IPS-11a (cell line): ENCODE results near the gene TK2.
"Not testable (repeated sequence)": the region's sequence is repeated elsewhere in the genome, so short reads cannot be mapped to it uniquely, and the experiment has no call there.

Experiments used
- H3K4me3 ChIP-seq: one replicate; pipeline ENCODE4 v1.5.1; 2013; ENCODE audit warnings: low read depth, low read length, control low read depth

Gene TK2

GRCh38 chr16:66549284-66550131, at the start of gene TK2:
Gene TK2, minus strand, starts transcription at chr16:66550122. Its CDS starts 61 bp downstream, at chr16:66550061.
- H3K4me3 ChIP-seq = peak within 1 kb of the TSS; percentile 28

DNA sequence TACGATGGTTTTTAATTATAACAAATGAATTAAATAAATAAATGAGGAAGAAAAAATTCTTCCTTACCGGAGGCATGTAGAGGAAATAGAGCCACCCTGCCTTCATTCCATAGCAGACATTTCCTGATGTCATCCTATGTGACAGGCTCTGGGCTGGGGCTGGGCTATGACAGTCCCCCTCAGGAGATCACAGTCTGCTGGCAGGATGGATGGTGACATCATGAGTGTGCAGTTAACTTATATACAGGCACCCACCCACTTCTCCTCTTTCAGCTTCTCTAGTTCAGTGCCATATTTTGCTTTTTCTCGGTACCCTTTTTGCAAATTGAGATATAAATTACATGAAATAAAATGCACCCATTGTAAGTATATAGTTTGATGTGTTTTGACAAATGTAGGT, 48.2 kb upstream of the TK2 start:
- no peak overlapping the region for H3K4me3 ChIP-seq

DNA sequence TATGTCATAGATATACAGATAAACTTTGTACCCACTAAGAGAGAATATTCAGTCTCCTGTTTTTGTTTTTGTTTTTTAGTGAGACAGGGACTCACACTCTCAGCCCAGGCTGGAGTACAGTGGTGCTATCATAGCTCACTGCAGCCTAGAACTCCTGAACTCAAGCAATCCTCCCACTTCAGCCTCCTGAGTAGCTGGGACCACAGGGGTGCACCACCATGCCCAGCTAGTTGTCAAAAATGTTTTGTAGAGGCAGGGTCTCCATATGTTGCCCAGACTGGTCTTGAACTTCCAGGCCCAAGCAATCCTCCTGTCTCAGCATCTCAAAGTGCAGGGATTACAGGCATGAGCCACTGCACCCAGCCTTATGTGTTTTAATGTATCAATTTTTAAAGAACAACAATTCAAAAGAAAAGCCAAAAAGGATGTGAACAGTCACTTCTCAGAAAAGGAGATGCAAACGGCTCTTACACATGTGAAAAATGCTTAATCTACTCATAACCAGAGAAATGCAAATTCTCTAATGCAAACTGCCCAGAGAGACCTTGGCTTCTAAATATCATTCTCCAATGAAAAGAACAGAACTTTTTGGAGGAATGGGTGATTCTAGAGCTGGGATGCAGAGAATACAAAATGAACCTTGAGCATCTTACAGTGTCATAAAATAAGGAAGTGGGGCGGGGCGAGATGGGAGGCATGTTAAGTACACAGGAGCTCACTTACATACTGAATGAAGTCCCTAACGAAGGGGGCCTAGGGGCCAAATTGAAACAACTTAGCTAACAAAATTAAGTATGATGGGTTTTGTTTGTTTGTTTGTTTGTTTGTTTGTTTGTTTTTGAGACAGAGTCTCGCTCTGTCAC, 47.3 kb upstream of the TK2 start:
- no peak overlapping the region for H3K4me3 ChIP-seq

DNA sequence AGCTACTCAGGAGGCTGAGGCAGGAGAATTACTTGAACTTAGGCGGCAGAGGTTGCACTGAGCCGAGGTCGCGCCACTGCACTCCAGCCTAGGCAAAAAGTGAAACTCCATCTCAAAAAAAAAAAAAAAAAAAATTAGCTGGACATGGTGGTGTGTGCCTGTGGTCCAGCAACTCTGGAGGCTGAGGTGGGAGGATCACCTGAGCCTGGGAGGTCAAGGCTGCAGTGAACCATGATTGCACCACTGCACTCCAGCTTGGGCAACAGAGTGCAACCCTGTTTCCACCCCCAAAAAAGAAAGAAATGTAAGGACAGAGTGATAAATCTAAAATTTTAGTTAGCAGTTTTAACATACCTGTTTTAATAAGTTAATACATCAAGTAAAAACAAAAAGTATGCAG, 46.6 kb upstream of the TK2 start:
- H3K4me3 ChIP-seq = not testable (repeated sequence)

GRCh38 chr16:66594739-66595138, 44.8 kb upstream of the TK2 start:
- H3K4me3 ChIP-seq = no peak overlapping the region

DNA sequence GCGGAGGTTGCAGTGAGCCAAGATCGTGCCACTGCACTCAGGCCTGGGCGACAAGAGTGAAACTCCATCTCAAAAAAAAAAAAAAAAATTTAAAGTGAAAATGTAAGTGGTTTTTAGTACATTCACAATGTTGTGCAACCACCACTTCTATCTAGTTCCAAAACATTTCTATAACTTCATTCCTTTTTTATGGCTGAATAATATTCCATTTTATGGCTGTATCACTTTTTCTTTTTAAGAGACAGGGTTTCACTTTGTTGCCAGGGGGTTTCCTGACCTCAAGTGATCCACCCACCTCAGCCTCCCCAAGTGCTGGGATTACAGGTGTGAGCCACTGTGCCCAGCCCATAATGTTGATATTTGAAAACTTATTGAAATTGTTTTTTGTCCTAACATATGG, 42.9 kb upstream of the TK2 start:
- H3K4me3 ChIP-seq = no peak overlapping the region

GRCh38 chr16:66592241-66592640, 42.3 kb upstream of the TK2 start:
- no peak overlapping the region for H3K4me3 ChIP-seq

DNA sequence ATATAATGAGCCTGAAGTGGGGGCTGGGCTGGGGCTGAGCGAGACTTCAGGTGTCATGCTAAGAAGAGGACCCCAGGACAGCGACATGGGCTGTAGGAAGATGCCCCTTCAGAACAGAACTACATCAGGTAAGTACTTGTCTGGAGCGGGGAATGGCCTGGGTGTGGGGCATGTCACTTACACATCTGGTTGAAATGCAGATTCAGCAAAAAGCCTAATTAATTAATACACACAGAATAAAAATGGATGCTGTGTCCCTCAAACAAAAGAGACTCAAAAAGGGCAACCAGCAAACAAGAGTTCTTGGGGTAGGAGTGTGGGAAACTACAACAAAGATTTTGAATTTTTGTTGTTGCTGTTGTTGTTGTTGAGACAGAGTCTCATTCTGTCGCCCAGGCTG, 41.1 kb upstream of the TK2 start:
- H3K4me3 ChIP-seq = no peak overlapping the region

DNA sequence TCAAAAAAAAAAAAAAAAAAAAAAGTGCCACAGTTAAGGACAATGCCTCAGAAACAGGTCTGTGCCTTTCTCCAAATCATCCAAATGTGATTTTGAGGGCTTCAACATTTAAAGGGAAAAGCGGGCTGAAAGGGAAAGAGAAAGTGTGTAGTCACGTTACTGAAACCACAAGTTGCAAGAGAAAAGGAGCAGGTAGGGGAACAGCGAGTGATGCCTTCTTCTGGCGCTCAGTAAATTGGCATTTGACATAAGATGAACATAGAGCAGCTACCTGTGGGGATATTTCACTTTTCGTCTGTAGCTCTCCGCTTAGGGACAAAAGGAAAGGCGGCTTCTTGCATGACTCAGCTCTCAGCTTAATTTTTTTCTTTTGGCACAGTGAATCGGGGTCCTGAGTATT, 40.4 kb upstream of the TK2 start:
- H3K4me3 ChIP-seq = no peak overlapping the region

- H3K4me3 ChIP-seq = no peak overlapping the region
These were observed 39.2 kb upstream of the TK2 start for GRCh38 chr16:66588981-66589713.

DNA sequence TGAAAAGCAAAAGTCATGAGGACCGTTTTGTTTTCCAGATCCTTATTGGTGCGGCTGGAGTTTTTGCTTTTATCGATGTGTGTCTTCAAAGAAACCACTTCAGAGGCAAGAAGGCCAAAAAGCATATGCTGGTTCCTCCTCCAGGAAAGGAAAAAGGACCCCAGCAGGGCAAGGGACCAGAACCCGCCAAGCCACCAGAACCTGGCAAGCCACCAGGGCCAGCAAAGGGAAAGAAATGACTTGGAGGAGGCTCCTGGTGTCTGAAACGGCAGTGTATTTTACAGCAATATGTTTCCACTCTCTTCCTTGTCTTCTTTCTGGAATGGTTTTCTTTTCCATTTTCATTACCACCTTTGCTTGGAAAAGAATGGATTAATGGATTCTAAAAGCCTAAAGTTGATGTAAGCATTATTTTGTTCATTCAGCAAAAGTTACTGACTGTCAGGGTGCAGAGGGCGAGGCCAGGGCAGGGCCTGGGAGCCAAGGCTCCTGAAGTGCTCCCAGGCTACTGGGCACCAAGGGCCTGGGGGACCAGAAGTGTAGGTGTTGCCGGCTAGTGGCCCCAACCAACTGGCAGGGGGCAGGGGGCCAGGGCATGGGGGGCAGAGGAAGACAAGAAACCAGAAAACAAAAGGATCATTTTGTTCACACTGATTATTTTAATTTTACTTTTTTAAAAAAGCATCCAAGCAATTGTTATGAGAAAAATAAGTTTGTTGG, 38.1 kb upstream of the TK2 start:
- H3K4me3 ChIP-seq = no peak overlapping the region

GRCh38 chr16:66585481-66586239, 35.7 kb upstream of the TK2 start:
- H3K4me3 ChIP-seq = no peak overlapping the region

DNA sequence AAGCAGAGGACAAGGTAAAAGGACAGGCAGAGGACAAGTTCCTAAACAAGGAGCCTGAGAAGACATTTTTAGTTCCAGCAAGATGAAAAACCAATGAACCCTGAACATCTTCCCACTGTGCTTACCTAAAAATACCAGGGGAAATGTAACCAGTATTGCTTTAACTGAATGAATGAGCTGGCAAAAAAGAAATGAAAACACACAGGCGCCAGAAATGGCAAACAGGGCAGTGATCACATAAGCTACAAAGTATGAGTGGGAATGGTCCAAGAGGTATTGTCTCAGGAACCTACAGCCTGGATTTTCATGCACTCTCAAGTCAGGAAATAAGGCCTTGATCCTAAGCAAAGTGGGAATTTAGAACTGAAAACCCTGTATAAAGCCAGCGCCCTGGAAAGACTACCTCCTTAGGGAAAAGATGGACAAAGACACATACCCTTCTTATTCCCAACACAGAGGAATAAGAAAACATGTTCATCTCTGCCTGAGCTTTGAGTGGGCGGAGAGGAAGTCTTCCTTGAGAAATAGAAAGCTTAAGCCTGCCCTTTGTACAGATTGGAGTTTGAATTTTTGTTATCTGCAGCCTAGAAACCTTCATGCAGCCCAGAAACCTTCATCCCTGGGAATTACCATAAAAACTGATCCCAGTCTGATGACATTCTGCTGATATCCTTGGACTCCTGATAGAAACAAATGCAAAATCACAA, 31.5 kb upstream of the TK2 start:
- no peak overlapping the region for H3K4me3 ChIP-seq

- H3K4me3 ChIP-seq = no peak overlapping the region
These were observed 30.8 kb upstream of the TK2 start for GRCh38 chr16:66580605-66581209.

GRCh38 chr16:66578651-66579531, 29.0 kb upstream of the TK2 start, which contains the start of gene CMTM2:
Gene CMTM2, plus strand, starts transcription at chr16:66579463. Its CDS starts 145 bp downstream, at chr16:66579608.
- no peak within 1 kb of the TSS for H3K4me3 ChIP-seq

- no peak overlapping the region for H3K4me3 ChIP-seq
These were observed 26.4 kb upstream of the TK2 start for GRCh38 chr16:66576296-66576695.

- H3K4me3 ChIP-seq = no peak overlapping the region
These were observed 25.1 kb upstream of the TK2 start for GRCh38 chr16:66575060-66575459.

- no peak overlapping the region for H3K4me3 ChIP-seq
These were observed 24.6 kb upstream of the TK2 start for GRCh38 chr16:66574531-66574930.
